SU-DHL-6 (cell line): Measurements from ENCODE around the gene MMP13.

ENCODE experiments used
- EZH2phosphoT487 ChIP-seq: fragments of 200-600 bp; sonication (generic), shearing (Covaris generic); conservative IDR thresholded peaks from 2 replicates; pipeline ENCODE4 v1.6.1; 2018; ENCODE audit warnings: mild to moderate bottlenecking, antibody characterized with exemption, low read length, moderate library complexity, mixed read lengths
- TF ChIP-seq, protein P1 (sequence below): fragments of 200-600 bp; sonication (generic); IDR thresholded peaks from one replicate; pipeline ENCODE4 v1.5.1; 2017; ENCODE audit warnings: antibody characterized with exemption, mild to moderate bottlenecking, low read length, moderate library complexity; ENCODE audit not compliant: insufficient read depth, poor library complexity, severe bottlenecking

- no peak for TF ChIP-seq EZH2phosphoT487
- TF ChIP-seq, protein P1, sequence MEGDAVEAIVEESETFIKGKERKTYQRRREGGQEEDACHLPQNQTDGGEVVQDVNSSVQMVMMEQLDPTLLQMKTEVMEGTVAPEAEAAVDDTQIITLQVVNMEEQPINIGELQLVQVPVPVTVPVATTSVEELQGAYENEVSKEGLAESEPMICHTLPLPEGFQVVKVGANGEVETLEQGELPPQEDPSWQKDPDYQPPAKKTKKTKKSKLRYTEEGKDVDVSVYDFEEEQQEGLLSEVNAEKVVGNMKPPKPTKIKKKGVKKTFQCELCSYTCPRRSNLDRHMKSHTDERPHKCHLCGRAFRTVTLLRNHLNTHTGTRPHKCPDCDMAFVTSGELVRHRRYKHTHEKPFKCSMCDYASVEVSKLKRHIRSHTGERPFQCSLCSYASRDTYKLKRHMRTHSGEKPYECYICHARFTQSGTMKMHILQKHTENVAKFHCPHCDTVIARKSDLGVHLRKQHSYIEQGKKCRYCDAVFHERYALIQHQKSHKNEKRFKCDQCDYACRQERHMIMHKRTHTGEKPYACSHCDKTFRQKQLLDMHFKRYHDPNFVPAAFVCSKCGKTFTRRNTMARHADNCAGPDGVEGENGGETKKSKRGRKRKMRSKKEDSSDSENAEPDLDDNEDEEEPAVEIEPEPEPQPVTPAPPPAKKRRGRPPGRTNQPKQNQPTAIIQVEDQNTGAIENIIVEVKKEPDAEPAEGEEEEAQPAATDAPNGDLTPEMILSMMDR = no peak
Observed at GRCh38 chr11:102928247-102928646, 27.3 kb downstream of the MMP13 start.
